ENCODE measurements around the gene CBFB. TPM values are rescaled to one million over a fixed set of nuclear protein-coding genes. Genes with fewer than 3 reads are reported as not detected.

Gene CBFB
- total and polyA plus RNA-seq, 9 of the 15 experiments (the other 6 are each of a cell fraction or from before 2014, with no cell fraction given) = 22.0 to 112 (median 66.5) TPM

GRCh38 chr16:67055712-67056487, 27.0 kb downstream of the CBFB start (continued):
- TF ChIP-seq VEZF1 (CRISPR knock-in tag; IDR thresholded peaks at IDR 0.05) (peak; percentile 47; the same call in 1 of the 2 replicates), POU5F1 (IDR thresholded peaks at IDR 0.05; ENCODE audit: borderline replicate concordance, low read depth, low read length, partially characterized antibody) (no peak), RNF2 (IDR thresholded peaks at IDR 0.05) (no peak), ZNF239 (CRISPR knock-in tag; IDR thresholded peaks at IDR 0.05) (no peak), DDX20 (tag; IDR thresholded peaks at IDR 0.05; ENCODE audit: low read depth) (no peak), PRPF4 (IDR thresholded peaks at IDR 0.05; ENCODE audit: insufficient read depth, low read depth, low read length, poor library complexity, severe bottlenecking) (no peak), HDAC1 (IDR thresholded peaks at IDR 0.05) (peak in 1 of 2 experiments; percentile 81; a peak in 2 of 4 replicates), KDM4B (IDR thresholded peaks at IDR 0.05; ENCODE audit: borderline replicate concordance in 2 of 2, low read depth in 1 of 2) (no peak), SMARCA5 (IDR thresholded peaks at IDR 0.05) (no peak), ESRRA (IDR thresholded peaks at IDR 0.05; ENCODE audit: borderline replicate concordance, low read depth) (no peak), CBFB (CRISPR knock-in tag; IDR thresholded peaks at IDR 0.05) (no peak), ELK1 (CRISPR knock-in tag; IDR thresholded peaks at IDR 0.05) (no peak), MTF1 (CRISPR knock-in tag; IDR thresholded peaks at IDR 0.05; ENCODE audit: borderline replicate concordance) (no peak), TAF7 (tag; IDR thresholded peaks at IDR 0.05) (no peak), NFRKB (IDR thresholded peaks at IDR 0.05; ENCODE audit: low read depth) (no peak), MNT (conservative IDR thresholded peaks at IDR 0.05) (peak; percentile 47 to 77; a peak in 3 of 4 replicates)
- TF ChIP-seq, protein P1, sequence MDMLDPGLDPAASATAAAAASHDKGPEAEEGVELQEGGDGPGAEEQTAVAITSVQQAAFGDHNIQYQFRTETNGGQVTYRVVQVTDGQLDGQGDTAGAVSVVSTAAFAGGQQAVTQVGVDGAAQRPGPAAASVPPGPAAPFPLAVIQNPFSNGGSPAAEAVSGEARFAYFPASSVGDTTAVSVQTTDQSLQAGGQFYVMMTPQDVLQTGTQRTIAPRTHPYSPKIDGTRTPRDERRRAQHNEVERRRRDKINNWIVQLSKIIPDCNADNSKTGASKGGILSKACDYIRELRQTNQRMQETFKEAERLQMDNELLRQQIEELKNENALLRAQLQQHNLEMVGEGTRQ (CRISPR knock-in tag; IDR thresholded peaks at IDR 0.05) = no peak
- TF ChIP-seq, protein P2, sequence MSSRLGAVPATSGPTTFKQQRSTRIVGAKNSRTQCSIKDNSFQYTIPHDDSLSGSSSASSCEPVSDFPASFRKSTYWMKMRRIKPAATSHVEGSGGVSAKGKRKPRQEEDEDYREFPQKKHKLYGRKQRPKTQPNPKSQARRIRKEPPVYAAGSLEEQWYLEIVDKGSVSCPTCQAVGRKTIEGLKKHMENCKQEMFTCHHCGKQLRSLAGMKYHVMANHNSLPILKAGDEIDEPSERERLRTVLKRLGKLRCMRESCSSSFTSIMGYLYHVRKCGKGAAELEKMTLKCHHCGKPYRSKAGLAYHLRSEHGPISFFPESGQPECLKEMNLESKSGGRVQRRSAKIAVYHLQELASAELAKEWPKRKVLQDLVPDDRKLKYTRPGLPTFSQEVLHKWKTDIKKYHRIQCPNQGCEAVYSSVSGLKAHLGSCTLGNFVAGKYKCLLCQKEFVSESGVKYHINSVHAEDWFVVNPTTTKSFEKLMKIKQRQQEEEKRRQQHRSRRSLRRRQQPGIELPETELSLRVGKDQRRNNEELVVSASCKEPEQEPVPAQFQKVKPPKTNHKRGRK (tag; IDR thresholded peaks at IDR 0.05) = no peak
- TF ChIP-seq, protein P3, sequence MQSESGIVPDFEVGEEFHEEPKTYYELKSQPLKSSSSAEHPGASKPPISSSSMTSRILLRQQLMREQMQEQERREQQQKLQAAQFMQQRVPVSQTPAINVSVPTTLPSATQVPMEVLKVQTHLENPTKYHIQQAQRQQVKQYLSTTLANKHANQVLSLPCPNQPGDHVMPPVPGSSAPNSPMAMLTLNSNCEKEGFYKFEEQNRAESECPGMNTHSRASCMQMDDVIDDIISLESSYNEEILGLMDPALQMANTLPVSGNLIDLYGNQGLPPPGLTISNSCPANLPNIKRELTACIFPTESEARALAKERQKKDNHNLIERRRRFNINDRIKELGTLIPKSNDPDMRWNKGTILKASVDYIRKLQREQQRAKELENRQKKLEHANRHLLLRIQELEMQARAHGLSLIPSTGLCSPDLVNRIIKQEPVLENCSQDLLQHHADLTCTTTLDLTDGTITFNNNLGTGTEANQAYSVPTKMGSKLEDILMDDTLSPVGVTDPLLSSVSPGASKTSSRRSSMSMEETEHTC (IDR thresholded peaks at IDR 0.05) = no peak
